GM19328 (cell line): Measurements from ENCODE around the gene PGAM1.
"Not testable (repeated sequence)": the region's sequence is repeated elsewhere in the genome, so short reads cannot be mapped to it uniquely, and the experiment has no call there.

Source experiments
- ATAC-seq: cut with Tn5 transposase; IDR thresholded peaks from one replicate; pipeline ENCODE4 v1.9.1; 2021; ENCODE audit warnings: mild to moderate bottlenecking, moderate library complexity; ENCODE audit not compliant: unreplicated experiment

PGAM1 gene

GRCh38 chr10:97454330-97455036 lies 28.5 kb downstream of the PGAM1 start:
- no peak for ATAC-seq

- ATAC-seq, result no peak
Observed at GRCh38 chr10:97456034-97456685, 30.2 kb downstream of the PGAM1 start.

DNA sequence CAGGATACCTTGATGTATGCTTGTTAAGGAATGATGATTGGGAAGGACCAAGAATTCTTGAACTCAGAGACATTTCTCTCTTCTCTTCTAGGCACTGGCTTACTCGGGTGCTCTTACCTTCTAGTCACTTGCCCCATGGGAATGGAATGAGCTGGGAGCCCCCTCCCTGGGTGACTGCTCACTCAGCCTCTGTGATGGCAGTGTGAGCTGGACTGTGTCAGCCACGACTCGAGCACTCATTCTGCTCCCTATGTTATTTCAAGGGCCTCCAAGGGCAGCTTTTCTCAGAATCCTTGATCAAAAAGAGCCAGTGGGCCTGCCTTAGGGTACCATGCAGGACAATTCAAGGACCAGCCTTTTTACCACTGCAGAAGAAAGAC lies 30.7 kb downstream of the PGAM1 start:
- no peak for ATAC-seq

DNA sequence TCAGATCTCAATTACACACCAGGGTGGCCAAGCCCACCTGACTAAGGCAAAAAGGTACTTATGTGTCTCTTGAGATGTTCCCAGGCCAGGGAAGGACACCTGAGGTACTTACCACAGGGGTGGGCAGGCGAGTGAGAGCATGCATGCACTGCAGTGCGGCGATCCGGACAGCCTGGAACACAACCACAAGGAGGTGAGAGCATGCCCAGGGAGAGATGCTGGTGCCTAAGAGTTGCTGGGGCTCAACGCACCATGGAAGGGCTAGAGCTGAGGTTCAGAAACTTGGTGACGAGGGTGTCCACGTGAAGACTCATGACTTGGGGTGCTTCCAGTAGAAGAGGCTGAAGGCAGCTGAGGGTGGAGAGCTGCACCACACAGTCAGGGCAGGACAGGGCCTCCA lies 33.1 kb downstream of the PGAM1 start:
- no peak for ATAC-seq

GRCh38 chr10:97459933-97460332 lies 33.9 kb downstream of the PGAM1 start:
- ATAC-seq, result no peak

DNA sequence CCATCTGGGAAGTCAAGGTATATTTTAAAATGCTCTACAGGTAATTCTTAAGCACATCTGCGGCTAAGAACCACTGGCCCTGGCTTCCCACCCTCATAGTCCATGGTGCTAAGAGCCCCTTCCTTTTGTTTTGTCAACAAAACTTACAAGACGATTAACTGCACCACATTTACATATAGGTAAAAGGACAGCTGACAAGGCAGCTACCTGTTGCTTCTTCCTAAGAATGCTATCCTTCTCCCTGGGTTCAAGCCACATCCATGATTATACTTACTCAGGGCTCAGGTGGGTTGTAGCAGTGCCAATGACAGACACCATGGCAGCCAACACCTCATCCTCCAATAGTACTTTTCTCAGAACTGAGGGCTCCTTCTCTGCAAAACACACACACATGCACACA lies 36.3 kb downstream of the PGAM1 start:
- ATAC-seq, result no peak

DNA sequence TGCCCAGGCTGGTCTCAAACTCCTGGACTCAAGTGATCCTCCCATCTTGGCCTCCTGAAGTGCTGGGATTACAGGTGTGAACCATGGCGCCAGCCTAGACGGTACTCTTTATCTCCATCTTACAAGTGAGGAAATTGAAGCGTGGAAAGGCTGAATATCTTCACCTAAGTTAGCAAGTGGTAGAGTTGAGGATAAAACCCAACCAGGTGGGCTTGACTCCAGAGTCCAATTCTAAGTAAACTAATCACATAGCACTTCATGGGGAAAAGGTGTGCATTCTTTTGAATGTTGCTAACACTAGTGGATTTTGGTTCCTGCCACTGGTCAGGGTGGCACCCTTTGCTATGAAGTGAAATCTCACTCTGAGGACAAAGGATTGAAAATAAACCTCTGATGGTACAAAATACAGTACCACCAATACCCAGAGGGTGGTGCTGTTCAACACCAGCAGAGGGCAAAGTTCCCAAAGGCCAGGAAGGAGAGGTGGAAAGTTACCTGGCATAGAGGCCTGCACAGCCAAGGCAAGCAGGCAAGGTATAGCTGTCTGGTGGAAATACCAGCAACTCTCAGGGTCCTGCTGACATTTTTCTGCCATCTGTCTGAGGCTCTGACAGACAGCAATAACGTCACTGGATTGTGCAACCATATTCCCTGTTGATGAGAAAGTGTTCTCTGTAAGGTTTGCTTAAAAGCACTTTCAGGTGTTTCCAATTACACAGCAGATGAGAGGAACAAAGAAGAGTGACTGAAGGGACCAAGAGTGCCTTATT lies 37.6 kb downstream of the PGAM1 start:
- ATAC-seq, result no peak

DNA sequence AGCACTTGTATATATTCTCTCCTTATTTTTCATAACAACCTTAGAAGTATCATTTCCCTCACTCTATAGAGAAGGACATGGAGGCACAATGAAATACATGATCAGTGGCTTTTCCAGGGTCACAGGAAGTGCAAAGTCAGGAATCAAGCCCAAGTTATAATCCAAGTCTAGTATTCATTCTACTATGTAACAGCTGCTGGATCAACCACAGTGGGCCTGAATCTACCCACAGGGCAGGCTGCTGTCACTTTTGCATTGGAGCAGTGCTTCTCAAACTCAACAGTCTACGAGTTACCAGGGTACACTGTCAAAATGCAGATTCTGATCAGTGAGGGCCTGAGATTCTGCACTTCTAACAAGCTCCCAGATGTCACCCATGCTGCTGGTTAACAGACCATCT lies 38.2 kb downstream of the PGAM1 start:
- ATAC-seq, result no peak

DNA sequence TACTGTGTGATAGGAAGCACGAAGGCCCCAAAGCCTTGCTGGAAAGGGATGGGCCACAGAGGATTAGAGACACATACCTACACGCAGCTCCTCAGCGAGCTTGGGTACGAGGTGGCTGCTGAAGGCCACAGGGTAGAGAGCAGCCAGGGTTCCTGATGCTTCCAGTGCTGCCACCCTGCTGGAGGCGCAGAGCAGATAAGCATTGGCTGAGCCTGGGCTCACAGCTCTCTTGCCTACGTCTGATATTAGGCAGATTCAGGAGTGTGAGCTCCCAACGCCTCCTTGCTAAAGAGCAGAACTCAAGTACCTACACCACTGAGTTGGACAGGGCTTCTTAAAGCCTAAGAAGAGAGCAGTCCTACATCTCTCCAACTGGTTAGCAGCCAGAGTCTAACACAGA lies 40.0 kb downstream of the PGAM1 start:
- ATAC-seq, result no peak

DNA sequence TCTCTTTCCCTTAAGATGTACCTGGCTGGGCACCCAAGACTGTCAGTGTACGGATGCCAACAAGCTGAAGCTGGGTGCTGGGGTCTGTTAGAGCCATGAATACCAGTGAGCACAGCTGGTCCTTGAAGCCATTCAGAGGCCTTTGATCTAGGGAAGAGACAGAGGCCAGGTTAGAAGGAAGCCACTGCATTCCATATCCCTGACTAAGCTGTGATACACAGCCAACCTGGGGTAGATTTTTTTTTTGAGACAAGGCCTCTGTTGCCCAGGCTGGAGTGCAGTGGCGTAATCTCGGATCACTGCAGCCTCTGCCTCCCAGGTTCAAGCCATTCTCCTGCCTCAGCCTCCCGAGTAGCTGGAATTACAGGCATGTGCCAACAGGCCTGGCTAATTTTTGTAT lies 40.8 kb downstream of the PGAM1 start:
- no peak for ATAC-seq

DNA sequence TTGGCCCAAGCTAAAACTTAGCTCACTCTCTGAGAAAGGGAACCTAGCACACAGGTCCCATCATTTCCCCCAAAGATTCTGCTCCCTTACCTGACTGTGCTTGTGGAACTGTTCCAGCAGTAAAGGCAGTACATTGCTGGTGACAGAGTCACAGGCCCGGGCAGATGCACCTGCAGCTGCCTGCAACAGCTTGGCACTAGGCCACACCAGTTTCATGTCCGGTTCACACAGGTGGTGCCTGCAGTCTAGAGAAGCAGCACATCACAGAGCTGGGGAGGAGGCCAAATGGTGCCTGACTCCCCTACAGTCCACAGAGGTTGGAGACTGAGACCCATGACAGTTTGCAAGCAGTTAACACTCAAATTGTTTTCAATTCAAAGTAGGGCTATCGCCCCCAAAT lies 42.2 kb downstream of the PGAM1 start:
- peak; percentile 58 for ATAC-seq

DNA sequence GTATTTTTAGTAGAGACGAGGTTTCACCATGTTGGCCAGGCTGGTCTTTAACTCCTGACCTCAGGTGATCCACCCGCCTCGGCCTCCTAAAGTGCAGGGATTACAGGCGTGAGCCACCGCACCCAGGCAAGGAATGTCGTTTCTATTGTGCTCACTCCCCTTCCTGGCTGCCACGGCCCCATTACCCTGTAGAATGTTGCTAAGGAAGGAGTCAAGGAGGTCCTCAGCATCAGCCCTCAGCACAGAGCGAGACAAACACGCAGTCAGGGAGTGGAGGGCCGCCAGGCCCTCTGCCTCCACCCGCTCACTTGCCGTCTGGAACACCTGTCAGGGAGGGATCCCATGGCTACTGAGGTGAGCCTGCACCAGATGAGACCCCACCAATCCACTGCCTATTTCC lies 42.8 kb downstream of the PGAM1 start:
- ATAC-seq, result not testable (repeated sequence)

DNA sequence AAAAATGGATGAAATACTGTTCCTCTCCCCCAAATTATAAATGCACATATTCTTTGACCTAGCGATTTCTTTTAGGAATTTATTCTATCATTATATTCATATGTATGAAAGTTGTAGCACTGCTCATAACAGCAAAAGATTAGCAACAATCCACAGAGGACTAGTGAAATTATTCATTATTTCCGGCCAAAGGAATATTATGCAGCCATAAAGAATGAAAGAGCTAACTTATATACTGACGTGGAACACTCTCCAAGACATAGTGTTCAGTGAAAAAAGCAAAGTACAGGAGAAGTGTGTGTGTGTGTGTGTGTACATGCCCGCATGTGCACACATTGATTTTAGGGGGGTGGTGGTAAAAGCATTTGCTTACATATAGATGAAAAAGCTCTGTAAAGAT lies 48.9 kb downstream of the PGAM1 start:
- ATAC-seq, result no peak

- no peak for ATAC-seq
Observed at GRCh38 chr10:97475936-97476594, 50.1 kb downstream of the PGAM1 start.

DNA sequence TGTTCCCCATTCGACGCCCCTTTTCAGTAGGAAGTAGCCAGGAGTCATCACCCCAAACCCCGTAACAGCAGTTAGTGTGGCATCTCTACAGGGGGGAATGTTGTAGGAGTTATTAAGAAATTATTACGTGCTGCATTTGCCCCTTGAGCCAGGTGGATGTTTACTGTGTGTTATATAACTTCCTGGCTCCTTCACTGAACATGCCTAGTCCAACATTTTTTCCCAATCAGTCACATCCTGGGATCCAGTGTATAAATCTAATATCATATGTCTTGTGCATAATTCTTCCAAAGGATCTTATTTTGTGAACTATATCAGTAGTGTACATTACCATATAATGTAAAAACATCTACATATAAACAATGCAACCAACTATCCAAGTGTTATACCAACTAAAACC lies 53.4 kb downstream of the PGAM1 start:
- not testable (repeated sequence) for ATAC-seq

- ATAC-seq, result no peak
Observed at GRCh38 chr10:97479939-97480338, 53.9 kb downstream of the PGAM1 start.

DNA sequence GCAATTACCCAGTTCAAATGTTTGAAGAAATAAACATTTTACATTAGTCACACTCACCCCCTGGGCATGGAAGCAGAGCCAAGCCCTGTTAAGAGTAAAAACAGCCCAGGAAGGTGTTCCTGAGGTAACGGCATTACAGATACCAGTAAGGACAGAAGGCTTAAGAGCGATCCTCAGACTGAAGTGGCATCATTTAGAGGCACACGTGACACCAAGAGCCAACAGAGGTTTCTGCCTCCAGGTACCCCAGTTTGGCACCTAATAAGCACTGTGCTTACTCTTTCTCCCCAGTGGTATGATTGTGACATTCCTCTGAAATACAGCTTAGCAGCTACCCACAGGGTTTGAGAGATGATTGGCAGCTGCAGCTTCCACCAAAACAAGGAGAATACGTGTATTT lies 55.1 kb downstream of the PGAM1 start:
- ATAC-seq, result no peak

DNA sequence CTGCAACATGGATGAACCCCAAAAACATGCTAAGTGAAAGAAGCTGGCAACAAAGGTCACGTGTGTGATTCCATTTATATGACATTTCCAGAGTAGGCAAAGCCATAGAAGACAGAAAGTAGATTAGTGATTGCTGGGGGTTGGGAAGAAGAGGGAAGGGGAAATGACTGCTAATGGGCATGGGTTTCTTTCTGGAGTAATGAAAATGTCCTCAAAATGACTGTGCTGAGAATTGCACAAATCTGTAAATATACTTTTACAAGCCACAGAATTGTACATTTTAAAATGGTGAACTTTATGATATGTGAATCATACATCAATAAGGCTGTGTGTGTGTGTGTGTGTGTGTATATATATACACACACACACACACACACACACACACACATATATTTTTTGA lies 56.4 kb downstream of the PGAM1 start:
- no peak for ATAC-seq
